Prostate gland (tissue), 2 donors: Measurements from ENCODE around the gene UBE3D. TPM values are rescaled to one million over a fixed set of nuclear protein-coding genes. Genes with fewer than 3 reads are reported as not detected.

Experiments used
- DNase-seq: peaks from one replicate; pipeline ENCODE4 v3.0.0-alpha.2; 2019; ENCODE audit warnings: low spot score
- H3K27ac ChIP-seq, 2 donors: fragments of 200-600 bp; sonication (generic); 2 replicates each; pipeline ENCODE4 v1.5.1; 2017 to 2019
- H3K27me3 ChIP-seq: fragments of 200-600 bp; sonication (generic); replicated peaks from 2 replicates; pipeline ENCODE4 v1.5.1; 2019; ENCODE audit not compliant: insufficient read depth
- H3K36me3 ChIP-seq, 2 donors: fragments of 200-600 bp; sonication (generic); 1 replicate in 1 of 2; 2 replicates in 1 of 2; pipeline versions ENCODE4 v1.5.1 to v1.8.1; 2017 to 2019
- H3K4me1 ChIP-seq: fragments of 200-600 bp; sonication (generic); replicated peaks from 2 replicates; pipeline ENCODE4 v1.5.1; 2019
- H3K4me3 ChIP-seq, 2 donors: fragments of 200-600 bp; sonication (generic); 2 replicates each; pipeline ENCODE4 v1.5.1; 2017 to 2019
- H3K9me3 ChIP-seq: fragments of 200-600 bp; sonication (generic); 2 replicates; pipeline ENCODE4 v1.5.1; 2017
- CTCF ChIP-seq, 4 experiments: fragments of 200-600 bp in 2 of 4; fragments of 450-650 bp in 2 of 4; sonication (generic) in 2 of 4; IDR thresholded peaks; 1 replicate in 3 of 4; 2 replicates in 1 of 4; pipeline ENCODE4 v1.5.1; 2016 to 2019; ENCODE audit warnings: antibody characterized with exemption in 4 of 4, mild to moderate bottlenecking in 2 of 4, moderate library complexity in 2 of 4
- POLR2A ChIP-seq: fragments of 450-650 bp; IDR thresholded peaks from one replicate; pipeline ENCODE4 v1.6.1; 2016; ENCODE audit warnings: antibody characterized with exemption, mild to moderate bottlenecking
- POLR2AphosphoS5 ChIP-seq: sonication (generic); formaldehyde crosslinking; IDR thresholded peaks from one replicate; pipeline ENCODE4 v1.6.1; 2017; ENCODE audit warnings: antibody characterized with exemption
- WGBS: methylation state at CpG from one replicate; pipeline ENCODE4 v1.1.5; 2018; 5-methylcytosine and 5-hydroxymethylcytosine counted together
- intact Hi-C: fragments of 100-400 bp; cut with DNase I; formaldehyde crosslinking; loops from one replicate; pipeline ENCODE4 v1.14.2; 2022
- total RNA-seq, 2 donors: library from RNA; depleted of rRNA; stranded (reverse); fragments of >200 nt; gene quantifications; one replicate each; pipeline ENCODE4 v1.1.0, GENCODE V29; 2016

The UBE3D gene
- total RNA-seq, 2 donors from 2014 or later, result 3.1 to 6.0 TPM

GRCh38 chr6:83098589-83098988, 32.9 kb upstream of the UBE3D start:
- 89% methylated on average over 3 of the region's 3 CpGs for WGBS
- H3K27ac ChIP-seq, result no peak overlapping the region
- H3K36me3 ChIP-seq, result no peaks in the 10 kb centered on the region
- H3K4me1 ChIP-seq, result no peaks in the 10 kb centered on the region
- H3K9me3 ChIP-seq, result no peaks in the 10 kb centered on the region
- TF ChIP-seq POLR2A, result no peak
- no peak for TF ChIP-seq POLR2AphosphoS5
- no peak for TF ChIP-seq CTCF (IDR thresholded peaks at IDR 0.05)
- H3K4me3 ChIP-seq, result no peak overlapping the region
- DNase-seq, result no peak
- H3K27me3 ChIP-seq, result no peaks in the 10 kb centered on the region
- intact Hi-C loops, result no loop called here

DNA sequence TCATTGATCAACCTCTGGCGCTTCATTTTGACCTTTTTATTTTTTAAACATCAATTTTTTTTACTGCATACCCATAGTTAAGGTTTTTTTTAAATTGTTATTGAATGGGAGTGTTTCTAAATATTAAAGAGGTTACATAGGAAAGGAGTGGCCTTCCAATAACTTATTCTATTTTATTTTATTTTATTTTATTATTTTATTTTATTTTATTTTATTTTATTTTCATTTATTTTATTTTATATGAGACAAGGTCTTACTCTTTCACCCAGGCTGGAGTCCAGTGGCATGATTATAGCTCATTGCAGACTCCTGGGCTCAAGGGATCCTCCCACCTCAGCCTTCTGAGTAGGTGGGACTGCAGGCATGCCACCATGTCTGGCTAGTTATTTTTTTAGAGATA, 32.0 kb upstream of the UBE3D start:
- no peak overlapping the region for H3K4me3 ChIP-seq
- DNase-seq, result no peak
- intact Hi-C loops, result no loop called here
- H3K9me3 ChIP-seq, result no peaks in the 10 kb centered on the region
- no peak overlapping the region for H3K27ac ChIP-seq
- 36% methylated on average over 1 of the region's 1 CpG for WGBS
- H3K36me3 ChIP-seq, result no peaks in the 10 kb centered on the region
- no peaks in the 10 kb centered on the region for H3K27me3 ChIP-seq
- TF ChIP-seq POLR2AphosphoS5, result no peak
- TF ChIP-seq POLR2A, result no peak
- TF ChIP-seq CTCF (IDR thresholded peaks at IDR 0.05), result no peak
- no peaks in the 10 kb centered on the region for H3K4me1 ChIP-seq

DNA sequence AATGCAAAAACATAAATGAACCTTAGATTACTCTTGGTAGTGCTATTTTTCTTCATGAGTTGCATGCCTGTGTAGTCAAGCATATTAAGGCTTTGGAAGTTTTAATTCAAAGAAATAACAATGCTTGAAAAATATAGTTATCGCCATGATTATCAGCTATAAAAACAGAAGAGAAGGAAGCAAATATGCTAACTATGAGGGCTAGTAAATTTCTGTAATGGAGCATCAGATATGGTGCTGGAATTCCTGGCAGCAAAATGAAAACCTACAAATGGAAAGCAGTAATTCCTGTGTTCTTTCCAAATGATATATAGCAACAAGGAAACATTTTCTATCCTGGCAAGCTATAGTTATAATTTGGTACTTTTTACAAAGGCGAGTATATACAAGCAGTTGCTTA, 31.6 kb upstream of the UBE3D start:
- no peak for DNase-seq
- no peaks in the 10 kb centered on the region for H3K4me1 ChIP-seq
- intact Hi-C loops, result no loop called here
- no peaks in the 10 kb centered on the region for H3K27me3 ChIP-seq
- H3K36me3 ChIP-seq, result no peaks in the 10 kb centered on the region
- TF ChIP-seq CTCF (IDR thresholded peaks at IDR 0.05) (no peak), POLR2AphosphoS5 (peak; percentile 21), POLR2A (no peak)
- WGBS, result 30% methylated on average over 2 of the region's 2 CpGs
- H3K27ac ChIP-seq, result no peak overlapping the region
- H3K9me3 ChIP-seq, result no peaks in the 10 kb centered on the region
- H3K4me3 ChIP-seq, result no peak overlapping the region

- 53% methylated on average over 2 of the region's 2 CpGs for WGBS
- H3K27ac ChIP-seq, result no peak overlapping the region
- TF ChIP-seq POLR2A (no peak), CTCF (IDR thresholded peaks at IDR 0.05) (no peak)
- no peaks in the 10 kb centered on the region for H3K36me3 ChIP-seq
- no peaks in the 10 kb centered on the region for H3K4me1 ChIP-seq
- no peak for DNase-seq
- intact Hi-C loops, result no loop called here
- H3K27me3 ChIP-seq, result no peaks in the 10 kb centered on the region
- no peaks in the 10 kb centered on the region for H3K9me3 ChIP-seq
- H3K4me3 ChIP-seq, result no peak overlapping the region
Observed at GRCh38 chr6:83096791-83097190, 31.1 kb upstream of the UBE3D start.

DNA sequence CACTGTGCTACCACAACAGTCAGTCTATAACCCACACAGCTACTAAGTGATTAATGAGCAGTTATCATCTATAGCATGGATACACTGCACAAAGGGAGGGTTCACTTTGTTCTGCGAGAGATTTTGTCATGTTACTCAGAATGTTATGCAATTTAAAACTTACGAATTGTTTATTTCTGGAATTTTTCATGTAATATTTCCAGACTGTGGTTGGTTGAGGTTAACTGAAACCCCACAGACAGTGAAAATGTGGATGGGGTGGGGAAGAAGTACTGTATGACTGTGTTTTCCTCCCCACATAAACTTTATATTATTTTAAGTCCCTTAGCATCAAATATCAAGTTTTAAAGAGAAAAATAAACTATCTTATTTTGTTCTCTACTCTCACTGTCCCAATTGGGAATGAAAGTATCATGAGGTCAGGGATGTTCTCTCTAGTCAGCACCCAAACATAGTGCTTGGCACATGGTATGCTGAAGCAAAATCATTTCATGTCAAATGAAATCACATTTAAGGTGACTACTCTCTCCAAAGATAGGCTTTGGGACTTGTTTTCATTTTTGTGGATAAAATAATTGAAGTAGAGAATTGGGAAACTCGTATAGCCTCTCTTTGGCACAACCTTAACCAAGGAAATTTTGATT, 27.2 kb upstream of the UBE3D start:
- WGBS, result 76% methylated on average over 3 of the region's 3 CpGs
- Histone ChIP-seq H3K9me3 (no peaks in the 10 kb centered on the region), H3K27ac (no peak overlapping the region), H3K36me3 (no peaks in the 10 kb centered on the region), H3K27me3 (no peaks in the 10 kb centered on the region), H3K4me1 (no peaks in the 10 kb centered on the region), H3K4me3 (no peak overlapping the region)
- no peak for TF ChIP-seq POLR2AphosphoS5
- TF ChIP-seq CTCF (IDR thresholded peaks at IDR 0.05), result no peak
- no peak for TF ChIP-seq POLR2A
- intact Hi-C loops, result no loop called here
- no peak for DNase-seq
